H1 (cell line): ENCODE data around the gene RNF149. TPM values are rescaled to one million over a fixed set of nuclear protein-coding genes. Genes with fewer than 3 reads are reported as not detected.

Source experiments
- ASH2L ChIP-seq: fragments of 200-600, 300-600 bp; sonication (generic); IDR thresholded peaks from one replicate; pipeline ENCODE4 v1.7.1; 2017; ENCODE audit warnings: low read length
- CHD7 ChIP-seq: fragments of 300-600 bp; sonication (generic); IDR thresholded peaks from 2 replicates; pipeline ENCODE4 v1.7.1; 2012; ENCODE audit warnings: low read length, moderate library complexity, mild to moderate bottlenecking, inconsistent platforms; ENCODE audit not compliant: insufficient replicate concordance
- NANOG ChIP-seq: IDR thresholded peaks from 2 replicates; pipeline ENCODE4 v1.6.1; 2011; ENCODE audit warnings: low read length, low read depth, mild to moderate bottlenecking, inconsistent platforms; ENCODE audit not compliant: insufficient read depth, poor library complexity, severe bottlenecking
- SP1 ChIP-seq: IDR thresholded peaks from 2 replicates; pipeline ENCODE4 v1.6.1; 2011; ENCODE audit warnings: low read depth, low read length
- polyA plus RNA-seq, 7 experiments: library from polyadenylated mRNA; depleted of rRNA in 3 of 7; stranded (reverse) in 5 of 7; unstranded in 2 of 7; fragments of >200 nt in 5 of 7; fragments of 200-250 nt in 2 of 7; gene quantifications; 1 replicate in 5 of 7; 2 replicates in 1 of 7; 4 replicates in 1 of 7; pipeline versions ENCODE4 v1.2.1 to v1.2.3, GENCODE V29; 2011 to 2013; ENCODE audit warnings: missing spikeins in 2 of 7, mixed read lengths in 2 of 7
- total RNA-seq: library from RNA; stranded (reverse); fragmentation: NEBNext Ultra II Directional; extraction: Animal tissue kit (Norgen Biotek cat#: 25700); gene quantifications from 2 replicates; pipeline ENCODE4 v1.2.1, GENCODE V29; 2021
- TF ChIP-seq, protein P1 (sequence below): IDR thresholded peaks from 2 replicates; pipeline ENCODE4 v1.6.1; 2011; ENCODE audit warnings: low read depth, mild to moderate bottlenecking, low read length; ENCODE audit not compliant: insufficient read depth

The RNF149 gene
- total and polyA plus RNA-seq, 2 of the 8 experiments (the other 6 are each of a cell fraction or from before 2014, with no cell fraction given) = 16.6 to 28.2 TPM

GRCh38 chr2:101327863-101328394 lies 19.4 kb upstream of the RNF149 start (continued):
- TF ChIP-seq CHD7 (no peak), NANOG (no peak), ASH2L (peak; percentile 100), SP1 (peak; percentile 89)
- TF ChIP-seq, protein P1, sequence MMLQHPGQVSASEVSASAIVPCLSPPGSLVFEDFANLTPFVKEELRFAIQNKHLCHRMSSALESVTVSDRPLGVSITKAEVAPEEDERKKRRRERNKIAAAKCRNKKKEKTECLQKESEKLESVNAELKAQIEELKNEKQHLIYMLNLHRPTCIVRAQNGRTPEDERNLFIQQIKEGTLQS = no peak
